GM20431 (cell line): Measurements from ENCODE around the gene EDA.

ENCODE experiments used
- in situ Hi-C: fragments of 300-500 bp; cut with MseI, MboI; formaldehyde crosslinking; loops from one replicate; pipeline ENCODE4 v1.15.0; 2020; ENCODE audit warnings: low sequenced_read_pairs; ENCODE audit not compliant: unreplicated experiment

The EDA gene

DNA sequence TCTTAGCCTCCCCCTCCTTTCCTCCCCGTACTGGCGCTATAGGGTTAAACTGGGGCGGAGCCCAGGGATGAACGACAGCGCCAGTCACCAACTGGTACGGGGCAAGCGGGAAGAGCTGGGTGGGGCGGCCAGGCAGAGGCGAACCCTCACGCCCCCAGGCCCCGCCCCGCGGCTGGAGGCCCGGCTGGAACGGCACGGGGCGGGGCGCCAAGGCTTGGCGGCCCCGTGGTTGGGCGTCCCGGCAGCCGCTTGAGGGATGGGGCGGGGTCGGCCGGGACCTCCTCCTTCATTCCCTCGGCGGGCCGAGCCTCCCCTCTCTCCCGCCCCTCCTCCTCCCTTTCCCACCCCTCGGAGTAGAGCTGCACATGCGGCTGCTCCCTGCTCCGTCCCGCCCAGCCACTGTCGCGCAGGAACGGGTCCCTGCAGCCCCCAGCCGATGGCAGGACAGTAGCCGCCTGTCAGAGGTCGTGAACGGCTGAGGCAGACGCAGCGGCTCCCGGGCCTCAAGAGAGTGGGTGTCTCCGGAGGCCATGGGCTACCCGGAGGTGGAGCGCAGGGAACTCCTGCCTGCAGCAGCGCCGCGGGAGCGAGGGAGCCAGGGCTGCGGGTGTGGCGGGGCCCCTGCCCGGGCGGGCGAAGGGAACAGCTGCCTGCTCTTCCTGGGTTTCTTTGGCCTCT, at the start of gene EDA:
TSS of gene EDA (plus strand) at position 335 of the 678 bp plus-strand sequence.
- in situ Hi-C loops: no loop called here

DNA sequence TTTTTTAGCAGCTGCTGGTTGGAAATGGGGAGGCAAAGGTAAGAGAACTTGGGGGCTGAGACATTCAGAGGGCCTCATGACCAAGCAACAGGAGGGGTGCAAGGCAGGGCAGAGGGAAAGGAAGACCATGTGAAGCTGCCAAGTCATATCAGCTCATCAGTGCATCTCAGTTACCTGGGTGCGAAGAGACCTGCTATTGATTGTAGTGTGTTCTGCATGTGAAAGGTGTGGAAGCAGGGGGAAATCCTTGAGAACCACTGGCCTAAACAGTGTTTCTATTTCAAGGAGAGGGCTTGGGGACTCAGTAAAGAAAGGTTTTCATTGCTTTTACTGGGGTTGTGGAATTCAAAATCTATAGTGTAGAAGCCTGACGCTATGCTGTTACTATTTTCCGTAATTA, 47.1 kb upstream of the EDA start:
- in situ Hi-C loops: no loop called here

GRCh38 chrX:69597399-69597798, 18.5 kb upstream of the EDA start:
- in situ Hi-C loops: no loop called here

DNA sequence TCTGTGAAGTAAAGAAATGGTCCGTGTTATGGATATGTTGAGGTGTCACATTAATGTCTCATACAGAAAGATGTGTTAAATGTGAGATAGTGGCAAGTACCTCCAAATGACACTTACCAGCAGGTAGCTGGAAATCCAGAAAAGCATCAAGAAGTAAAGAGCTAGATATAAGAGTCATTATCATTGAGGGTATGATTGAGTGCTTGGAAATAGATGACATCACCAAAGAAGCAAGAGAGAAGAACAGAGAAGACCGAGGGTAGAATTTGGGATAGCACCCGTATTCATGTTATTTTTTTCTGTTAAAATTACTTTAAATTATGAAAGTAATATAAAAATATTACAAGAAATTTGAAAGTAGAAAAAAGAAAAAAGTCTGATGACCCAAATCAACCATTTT, 15.7 kb upstream of the EDA start:
- in situ Hi-C loops: no loop called here

- in situ Hi-C loops: no loop called here
Observed at GRCh38 chrX:69603566-69604194, 12.2 kb upstream of the EDA start.

GRCh38 chrX:69605521-69605920, 10.4 kb upstream of the EDA start:
- in situ Hi-C loops: no loop called here

DNA sequence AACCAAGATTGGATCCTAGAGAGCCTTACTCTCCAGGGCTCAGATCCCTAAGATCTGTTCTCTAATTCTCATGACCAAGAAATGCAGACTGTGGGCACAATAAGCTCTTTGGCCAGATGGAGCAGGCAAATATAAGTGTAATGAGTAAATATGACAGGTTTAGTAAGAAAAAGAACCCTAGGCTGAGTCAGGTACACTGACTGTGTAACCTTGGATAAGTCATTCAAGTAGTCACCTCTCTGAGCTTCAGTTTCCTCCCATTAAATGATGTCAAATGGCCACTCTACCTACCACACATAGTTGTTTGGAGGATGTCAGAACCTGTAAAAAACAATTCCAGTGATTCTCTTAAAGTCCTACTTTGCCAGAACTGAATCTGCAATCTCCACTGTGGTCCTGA, 8.3 kb upstream of the EDA start:
- in situ Hi-C loops: no loop called here

- in situ Hi-C loops: no loop called here
Observed at GRCh38 chrX:69613946-69614345, 2.0 kb upstream of the EDA start.

DNA sequence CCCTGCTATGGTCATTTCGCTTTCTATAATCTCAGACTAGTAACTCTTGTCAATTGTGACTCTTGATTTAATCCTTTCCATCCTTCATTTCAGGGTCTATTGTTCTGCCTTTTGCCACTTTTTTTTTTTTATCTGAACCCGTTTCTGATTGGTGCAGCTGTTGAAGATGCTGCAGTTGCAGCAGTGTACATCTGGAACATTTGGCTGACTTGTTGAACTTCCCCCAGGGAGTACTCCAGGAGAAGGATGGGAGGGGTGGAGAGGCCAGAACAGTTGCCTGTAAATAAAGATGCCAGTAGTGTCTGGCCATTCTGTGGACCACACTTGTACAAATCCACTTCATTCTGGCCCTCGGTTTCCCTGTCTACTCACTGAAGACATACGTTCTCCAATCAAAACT, 1.0 kb upstream of the EDA start:
- in situ Hi-C loops: no loop called here

DNA sequence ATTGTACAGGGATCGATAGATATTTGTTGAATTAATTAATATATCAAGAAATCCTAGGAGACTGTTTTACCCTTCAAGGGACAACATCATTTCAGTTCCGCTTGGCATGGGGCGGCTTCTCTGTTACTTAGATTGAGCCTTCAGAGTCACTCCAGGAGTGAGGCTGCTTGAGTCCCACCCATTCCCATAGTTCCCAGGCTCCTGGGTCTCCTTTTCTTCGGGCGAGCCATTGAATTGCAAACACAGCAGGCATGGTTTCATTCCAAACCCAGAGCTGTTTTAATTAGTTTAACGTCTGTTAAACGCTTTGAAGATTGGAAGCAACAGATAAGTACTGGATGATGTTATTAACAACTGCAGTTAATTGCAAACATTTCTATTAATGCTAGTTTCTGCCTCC, 571 bp upstream of the EDA start:
- in situ Hi-C loops: no loop called here

- in situ Hi-C loops: no loop called here
Observed at GRCh38 chrX:69616457-69617203, 717 bp downstream of the EDA start.

GRCh38 chrX:69618803-69619202, 2.9 kb downstream of the EDA start:
- in situ Hi-C loops: no loop called here

- in situ Hi-C loops: no loop called here
Observed at GRCh38 chrX:69626129-69626528, 10.2 kb downstream of the EDA start.

GRCh38 chrX:69627744-69628143, 11.8 kb downstream of the EDA start:
- in situ Hi-C loops: no loop called here

DNA sequence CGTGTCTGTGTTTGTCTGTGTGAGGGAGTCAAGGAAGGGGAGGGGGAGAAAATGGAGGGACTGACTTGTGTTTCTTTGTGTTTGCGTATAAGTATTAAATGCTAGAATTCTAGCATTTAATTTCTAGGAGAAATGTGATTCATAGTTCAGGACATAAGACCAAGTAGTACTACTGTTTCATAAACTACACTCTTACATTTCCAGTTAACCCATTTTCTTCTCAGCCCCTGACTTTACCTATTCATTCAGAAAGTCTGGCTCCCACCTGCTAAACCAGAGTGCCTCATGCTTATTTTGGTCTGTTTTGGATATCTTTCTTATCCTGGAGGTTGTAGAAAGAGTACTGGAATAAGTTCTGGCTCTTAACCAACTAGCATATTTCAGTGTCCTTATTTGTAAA, 14.2 kb downstream of the EDA start:
- in situ Hi-C loops: no loop called here

DNA sequence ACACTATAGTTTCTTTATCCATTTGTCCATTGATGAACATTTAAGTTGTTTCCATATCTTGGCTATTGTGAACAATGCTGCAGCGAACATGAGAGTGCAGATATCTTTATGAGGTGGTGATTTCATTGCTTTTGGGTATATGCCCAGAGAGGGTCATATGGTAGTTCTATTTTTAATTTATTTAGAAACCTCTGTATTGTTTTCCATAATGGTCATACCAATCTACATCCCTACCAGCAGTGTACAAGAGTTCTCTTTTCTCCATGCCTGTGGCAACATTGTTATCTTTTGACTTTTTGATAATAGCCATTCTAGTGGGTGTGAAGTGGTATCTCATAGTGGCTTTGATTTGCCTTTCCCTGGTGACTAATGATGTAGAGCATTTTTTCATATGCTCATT, 48.8 kb downstream of the EDA start:
- in situ Hi-C loops: no loop called here

DNA sequence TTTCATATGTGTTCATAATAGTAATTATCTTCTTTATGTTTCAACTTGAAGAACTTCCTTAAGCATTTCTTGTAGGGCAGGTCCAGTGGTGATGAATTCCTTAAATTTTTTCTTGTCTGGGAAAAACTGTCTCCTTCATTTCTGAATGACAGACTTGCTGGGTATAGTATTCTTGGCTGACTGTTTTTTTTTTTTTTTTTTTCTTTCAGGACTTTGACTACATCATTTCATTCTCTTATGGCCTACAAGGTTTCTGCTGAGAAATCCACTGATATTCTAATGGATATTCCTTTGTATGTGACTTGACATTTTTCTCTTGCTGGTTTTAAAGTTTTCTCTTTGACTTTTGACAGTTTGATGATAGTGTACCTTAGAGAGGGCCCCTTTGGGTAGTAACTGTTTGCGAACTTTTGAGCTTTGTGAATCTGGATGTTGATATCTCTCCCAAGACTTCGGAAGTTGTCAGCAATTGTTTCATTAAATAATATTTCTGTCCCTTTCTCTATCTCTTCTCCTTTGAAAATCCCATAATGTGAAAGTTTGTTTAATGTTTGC, 54.2 kb downstream of the EDA start:
- in situ Hi-C loops: no loop called here

DNA sequence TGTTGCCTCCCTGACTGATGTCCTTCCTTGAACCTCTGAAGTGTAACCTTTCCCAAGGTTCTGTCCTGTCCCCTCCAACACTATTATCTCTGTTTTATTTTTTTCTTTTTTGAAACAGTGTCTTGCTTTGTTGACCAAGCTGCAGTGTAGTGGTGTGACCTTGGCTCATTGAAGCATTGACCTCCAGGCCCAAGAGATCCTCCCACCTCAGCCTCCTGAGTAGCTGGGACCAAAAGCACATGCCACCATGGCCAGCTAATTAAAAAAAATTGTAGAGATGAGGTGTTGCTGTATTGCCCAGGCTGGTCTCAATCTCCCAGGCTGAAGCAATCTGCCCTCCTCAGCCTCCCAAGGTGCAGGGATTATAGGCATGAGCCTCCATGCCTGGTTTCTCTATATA, 59.0 kb downstream of the EDA start:
- in situ Hi-C loops: no loop called here

DNA sequence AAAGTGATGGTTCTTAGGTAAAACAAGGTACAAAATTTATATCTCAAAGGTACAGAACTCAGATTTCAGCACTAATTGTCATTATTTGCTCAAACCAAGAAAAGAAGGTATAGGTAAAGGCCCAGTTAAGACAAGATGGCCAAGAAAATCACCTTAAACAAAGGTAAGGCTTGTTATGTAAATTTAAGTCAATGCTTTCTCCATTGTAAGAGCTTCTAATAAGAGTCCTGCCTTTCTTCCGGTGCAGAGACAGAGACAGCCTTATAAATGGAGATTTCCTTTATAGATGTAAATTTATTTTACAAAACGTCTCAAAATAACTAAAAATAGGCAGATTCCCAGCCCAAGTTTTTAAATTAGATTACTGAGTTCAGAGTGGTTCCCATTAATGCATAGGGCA, 89.9 kb downstream of the EDA start:
- in situ Hi-C loops: loop anchor here (25.0 kb wide), 1 partner anchor 106 kb away; no protein-coding TSS in a partner anchor

GRCh38 chrX:69718102-69718501, 102.2 kb downstream of the EDA start:
- in situ Hi-C loops: loop anchor here (25.0 kb wide), 1 partner anchor 94 kb away; no protein-coding TSS in a partner anchor

DNA sequence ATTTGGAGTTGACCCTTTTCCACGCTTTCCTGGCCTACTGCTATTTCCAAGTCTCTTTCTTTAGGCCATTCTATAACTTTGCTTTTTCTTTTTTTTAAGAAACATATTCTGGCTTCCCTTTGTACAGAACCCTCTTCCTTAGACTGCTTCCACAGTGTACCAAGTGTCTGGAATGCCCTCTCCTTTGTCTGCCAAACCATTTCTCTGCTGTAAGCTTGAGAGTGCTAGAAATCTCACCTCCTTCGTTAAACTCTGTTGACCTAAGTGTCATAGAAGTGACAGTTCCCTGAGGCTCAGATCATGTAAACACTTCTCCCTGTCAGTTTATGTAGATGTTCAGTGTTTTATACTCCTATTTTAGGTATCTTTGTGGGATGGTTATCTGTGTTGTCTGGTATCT, 108.4 kb downstream of the EDA start:
- in situ Hi-C loops: loop anchor here (25.0 kb wide), 1 partner anchor 88 kb away; no protein-coding TSS in a partner anchor
